Osteocyte (in vitro differentiated cells): ENCODE measurements around the gene LPAR4. TPM values are rescaled to one million over a fixed set of nuclear protein-coding genes. Genes with fewer than 3 reads are reported as not detected.

ENCODE experiments used
- DNase-seq: peaks from one replicate; pipeline ENCODE4 v3.0.0; 2021; ENCODE audit warnings: mixed read lengths; ENCODE audit not compliant: unreplicated experiment; ENCODE audit errors: extremely low spot score
- H3K27ac Mint-ChIP-seq: one replicate; pipeline ENCODE4 v1.8.0; 2021; ENCODE audit warnings: mild to moderate bottlenecking, mixed read lengths; ENCODE audit not compliant: unreplicated experiment
- H3K27me3 Mint-ChIP-seq: one replicate; pipeline ENCODE4 v1.8.0; 2021; ENCODE audit warnings: mixed read lengths; ENCODE audit not compliant: unreplicated experiment
- H3K36me3 Mint-ChIP-seq: one replicate; pipeline ENCODE4 v1.8.0; 2021; ENCODE audit warnings: mixed read lengths; ENCODE audit not compliant: unreplicated experiment
- H3K4me1 Mint-ChIP-seq: one replicate; pipeline ENCODE4 v1.8.0; 2021; ENCODE audit warnings: mixed read lengths; ENCODE audit not compliant: unreplicated experiment
- H3K4me3 Mint-ChIP-seq: one replicate; pipeline ENCODE4 v1.8.0; 2021; ENCODE audit warnings: mild to moderate bottlenecking, moderate library complexity, mixed read lengths; ENCODE audit not compliant: unreplicated experiment
- H3K9me3 Mint-ChIP-seq: one replicate; pipeline ENCODE4 v1.8.0; 2021; ENCODE audit warnings: mixed read lengths; ENCODE audit not compliant: unreplicated experiment
- total RNA-seq: library from RNA; stranded (reverse); gene quantifications from 2 replicates; pipeline ENCODE4 v1.2.1, GENCODE V29; 2021
- TF ChIP-seq, protein P1 (sequence below): fragments of 200-600 bp; sonication (generic); IDR thresholded peaks from 2 replicates; pipeline ENCODE4 v1.5.0; 2021; ENCODE audit warnings: antibody characterized with exemption, mild to moderate bottlenecking, moderate library complexity

The LPAR4 gene
- total RNA-seq, 1 donor from 2014 or later = 2.4 TPM

DNA sequence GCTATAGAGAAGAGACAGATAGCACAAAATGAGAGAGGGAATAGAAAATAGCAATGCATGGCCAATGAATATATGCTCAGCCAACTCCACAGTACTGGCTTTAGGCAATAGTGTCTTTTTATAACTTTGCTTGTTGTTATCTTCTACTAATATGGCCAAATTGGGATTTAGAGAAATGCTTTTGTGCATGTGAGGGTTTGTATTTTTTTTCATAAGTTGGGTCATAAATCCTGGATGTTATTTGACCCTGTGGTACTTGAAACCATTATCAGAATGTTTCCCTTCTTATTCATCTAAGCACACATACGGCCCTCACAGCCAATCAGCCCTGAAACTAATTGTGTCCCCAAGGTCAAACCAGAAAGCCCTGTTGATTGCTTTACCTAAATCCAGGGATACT lies 35.2 kb upstream of the LPAR4 start:
- Mint-ChIP-seq H3K27me3 (no peaks in the 10 kb centered on the region), H3K4me3 (no peak overlapping the region), H3K9me3 (peaks cover 5% of the 10 kb centered on the region), H3K36me3 (peaks cover 2% of the 10 kb centered on the region), H3K4me1 (peaks cover 19% of the 10 kb centered on the region), H3K27ac (no peak overlapping the region)
- TF ChIP-seq, protein P1, sequence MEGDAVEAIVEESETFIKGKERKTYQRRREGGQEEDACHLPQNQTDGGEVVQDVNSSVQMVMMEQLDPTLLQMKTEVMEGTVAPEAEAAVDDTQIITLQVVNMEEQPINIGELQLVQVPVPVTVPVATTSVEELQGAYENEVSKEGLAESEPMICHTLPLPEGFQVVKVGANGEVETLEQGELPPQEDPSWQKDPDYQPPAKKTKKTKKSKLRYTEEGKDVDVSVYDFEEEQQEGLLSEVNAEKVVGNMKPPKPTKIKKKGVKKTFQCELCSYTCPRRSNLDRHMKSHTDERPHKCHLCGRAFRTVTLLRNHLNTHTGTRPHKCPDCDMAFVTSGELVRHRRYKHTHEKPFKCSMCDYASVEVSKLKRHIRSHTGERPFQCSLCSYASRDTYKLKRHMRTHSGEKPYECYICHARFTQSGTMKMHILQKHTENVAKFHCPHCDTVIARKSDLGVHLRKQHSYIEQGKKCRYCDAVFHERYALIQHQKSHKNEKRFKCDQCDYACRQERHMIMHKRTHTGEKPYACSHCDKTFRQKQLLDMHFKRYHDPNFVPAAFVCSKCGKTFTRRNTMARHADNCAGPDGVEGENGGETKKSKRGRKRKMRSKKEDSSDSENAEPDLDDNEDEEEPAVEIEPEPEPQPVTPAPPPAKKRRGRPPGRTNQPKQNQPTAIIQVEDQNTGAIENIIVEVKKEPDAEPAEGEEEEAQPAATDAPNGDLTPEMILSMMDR = no peak
- DNase-seq = no peak

DNA sequence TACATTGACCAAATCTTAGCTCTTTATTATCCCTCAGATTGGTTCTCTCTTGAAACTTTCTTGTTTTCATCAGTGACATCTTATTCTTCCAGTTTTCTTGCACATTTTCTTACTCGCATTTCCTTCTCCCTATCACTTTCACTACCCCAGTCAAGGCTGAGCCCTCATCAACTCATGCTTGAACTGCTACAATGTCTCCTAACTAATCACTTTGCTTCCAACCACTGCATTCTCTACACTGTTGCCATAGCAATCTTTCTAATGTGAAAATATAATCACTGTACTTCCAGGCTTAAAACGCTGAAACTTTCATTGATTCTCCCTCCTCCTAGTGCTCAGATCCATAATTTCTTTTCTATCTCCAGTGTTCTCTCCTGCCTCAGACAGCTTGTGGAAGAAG lies 22.2 kb upstream of the LPAR4 start:
- TF ChIP-seq, protein P1 = no peak
- no peak for DNase-seq
- H3K9me3 Mint-ChIP-seq = peaks cover 12% of the 10 kb centered on the region
- peaks cover 15% of the 10 kb centered on the region for H3K27me3 Mint-ChIP-seq
- no peak overlapping the region for H3K27ac Mint-ChIP-seq
- H3K4me1 Mint-ChIP-seq = no peaks in the 10 kb centered on the region
- no peak overlapping the region for H3K4me3 Mint-ChIP-seq
- H3K36me3 Mint-ChIP-seq = no peaks in the 10 kb centered on the region

DNA sequence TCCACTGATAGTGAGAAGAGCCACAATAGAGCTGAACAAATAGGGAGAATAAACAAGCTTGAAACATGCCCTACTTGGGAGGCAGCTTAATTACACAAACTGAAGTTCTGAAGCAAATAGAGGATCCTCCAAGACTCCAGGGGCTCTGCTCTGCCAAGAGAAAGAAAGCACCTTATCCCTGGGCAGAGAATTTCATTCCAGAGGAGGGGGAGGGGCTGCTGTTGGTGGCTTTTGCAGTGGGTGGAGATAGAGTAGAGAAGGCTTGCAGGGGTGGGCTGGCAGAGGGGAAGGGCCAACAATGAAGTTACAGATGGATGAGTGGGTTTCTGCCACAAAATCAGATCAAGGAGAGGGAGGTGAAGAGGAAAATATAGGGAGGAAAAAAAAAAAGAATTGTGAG lies 1.0 kb upstream of the LPAR4 start:
- H3K4me3 Mint-ChIP-seq = no peak overlapping the region
- H3K27me3 Mint-ChIP-seq = no peaks in the 10 kb centered on the region
- no peak overlapping the region for H3K27ac Mint-ChIP-seq
- DNase-seq = no peak
- H3K36me3 Mint-ChIP-seq = no peaks in the 10 kb centered on the region
- TF ChIP-seq, protein P1 = no peak
- peaks cover 13% of the 10 kb centered on the region for H3K4me1 Mint-ChIP-seq
- H3K9me3 Mint-ChIP-seq = no peaks in the 10 kb centered on the region

DNA sequence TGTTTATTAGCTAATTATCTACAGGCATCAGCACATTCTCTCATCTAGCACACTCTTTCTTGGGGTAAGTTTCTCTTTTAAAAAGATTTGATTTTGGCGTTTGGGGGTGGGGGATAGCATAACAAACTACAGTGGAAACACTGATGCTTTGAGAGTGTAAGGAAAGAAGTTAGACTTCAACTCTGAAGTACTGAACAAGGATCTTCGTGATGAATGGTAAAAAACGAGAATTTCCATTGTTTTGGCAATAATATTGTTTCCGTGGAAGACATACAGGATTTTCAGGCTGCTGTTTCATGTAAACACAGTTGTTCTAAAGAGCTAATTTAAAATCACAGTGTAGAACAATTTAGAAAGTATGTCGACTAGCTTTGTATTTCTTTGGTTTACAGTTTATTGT lies 451 bp downstream of the LPAR4 start:
- TF ChIP-seq, protein P1 = no peak
- DNase-seq = no peak
- Mint-ChIP-seq H3K27ac (peak overlapping the region; percentile 32), H3K36me3 (no peaks in the 10 kb centered on the region), H3K27me3 (no peaks in the 10 kb centered on the region), H3K9me3 (no peaks in the 10 kb centered on the region), H3K4me1 (peaks cover 13% of the 10 kb centered on the region), H3K4me3 (peak overlapping the region; percentile 73)

DNA sequence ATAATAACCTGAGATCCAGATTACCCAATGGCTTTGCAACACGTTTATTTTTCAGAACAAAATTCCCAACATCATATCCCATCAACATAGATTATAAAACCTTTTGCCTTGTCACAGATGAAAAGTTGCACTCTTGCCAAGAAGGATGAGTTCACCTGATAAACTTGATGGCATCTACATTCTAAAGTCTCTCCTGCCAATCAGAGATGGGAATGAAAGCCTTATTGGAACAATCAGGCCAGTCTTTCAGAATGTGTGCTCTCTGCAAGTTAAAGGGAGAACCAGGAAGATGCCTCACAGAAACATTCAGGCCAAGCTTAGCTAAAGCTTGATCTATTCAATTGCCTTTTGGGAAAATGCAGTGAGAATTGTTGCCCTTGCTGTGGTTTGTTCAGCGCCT lies 1.3 kb downstream of the LPAR4 start:
- Mint-ChIP-seq H3K27ac (no peak overlapping the region), H3K4me3 (no peak overlapping the region), H3K4me1 (peaks cover 18% of the 10 kb centered on the region), H3K36me3 (no peaks in the 10 kb centered on the region), H3K27me3 (no peaks in the 10 kb centered on the region), H3K9me3 (no peaks in the 10 kb centered on the region)
- TF ChIP-seq, protein P1 = no peak
- no peak for DNase-seq
